CD4-positive, alpha-beta T cell (primary cell): Measurements from ENCODE around the gene HCN1. TPM values are rescaled to one million over a fixed set of nuclear protein-coding genes. Genes with fewer than 3 reads are reported as not detected.

Experiments used
- ATAC-seq: fragments of 200-7000 bp; cut with Tn5 transposase; one replicate; pipeline ENCODE4 v1.10.0; 2022; ENCODE audit warnings: mild to moderate bottlenecking; ENCODE audit not compliant: poor library complexity
- CTCF ChIA-PET: fragments of 350-600 bp; sonication (Branson Sonifier 250); formaldehyde crosslinking; loops from one replicate; lab custom pipeline; 2021; ENCODE audit warnings: antibody characterized with exemption, inconsistent platforms; lab: Charles Lee
- POLR2A ChIA-PET: fragments of 350-600 bp; sonication (Branson Sonifier 250); formaldehyde crosslinking; loops from one replicate; lab custom pipeline; 2021; ENCODE audit warnings: antibody characterized with exemption, inconsistent platforms; lab: Charles Lee
- DNase-seq, 14 experiments: peaks; one replicate each; pipeline ENCODE4 v3.0.0-alpha.2; 2013 to 2020; ENCODE audit warnings: mixed read lengths in 2 of 14
- H3K27ac ChIP-seq, 2 donors: one replicate each; pipeline versions ENCODE4 v1.5.1 to v1.7.0; 2013; ENCODE audit warnings: low read length in 2 of 2, low read depth in 1 of 2, mild to moderate bottlenecking in 1 of 2
- H3K27me3 ChIP-seq, 2 experiments: 1 replicate in 1 of 2; 2 replicates in 1 of 2; pipeline versions ENCODE4 v1.6.1 to v1.7.0; 2013; ENCODE audit warnings: low read length in 2 of 2, control low read depth in 1 of 2, mild to moderate bottlenecking in 1 of 2, moderate library complexity in 1 of 2; ENCODE audit not compliant: insufficient read depth in 2 of 2, control insufficient read depth in 1 of 2
- H3K36me3 ChIP-seq: one replicate; pipeline ENCODE4 v1.6.1; 2013; ENCODE audit warnings: low read length, control low read depth; ENCODE audit not compliant: insufficient read depth
- H3K4me1 ChIP-seq: one replicate; pipeline ENCODE4 v1.6.1; 2013; ENCODE audit warnings: low read length, control low read depth; ENCODE audit not compliant: insufficient read depth
- H3K4me3 ChIP-seq: one replicate; pipeline ENCODE4 v1.5.1; 2013; ENCODE audit warnings: mild to moderate bottlenecking, low read length, moderate library complexity
- H3K9me3 ChIP-seq, 2 experiments: 1 replicate in 1 of 2; 2 replicates in 1 of 2; pipeline versions ENCODE4 v1.6.1 to v1.7.0; 2013; ENCODE audit warnings: low read length in 2 of 2, mild to moderate bottlenecking in 2 of 2, control low read depth in 1 of 2, moderate library complexity in 1 of 2; ENCODE audit not compliant: control insufficient read depth in 1 of 2, insufficient read depth in 1 of 2
- H3K27ac Mint-ChIP-seq: one replicate; pipeline ENCODE4 v1.8.0; 2020; ENCODE audit warnings: mixed read lengths
- H3K27me3 Mint-ChIP-seq: one replicate; pipeline ENCODE4 v1.8.0; 2021; ENCODE audit warnings: mixed read lengths
- H3K36me3 Mint-ChIP-seq: one replicate; pipeline ENCODE4 v1.8.0; 2021; ENCODE audit warnings: low read depth, mixed read lengths
- H3K4me1 Mint-ChIP-seq: one replicate; pipeline ENCODE4 v1.8.0; 2021; ENCODE audit warnings: low read depth, mixed read lengths
- H3K4me3 Mint-ChIP-seq: one replicate; pipeline ENCODE4 v1.8.0; 2020; ENCODE audit warnings: mild to moderate bottlenecking, mixed read lengths
- H3K9me3 Mint-ChIP-seq: one replicate; pipeline ENCODE4 v1.8.0; 2020; ENCODE audit warnings: mixed read lengths
- intact Hi-C, 2 experiments: fragments of 100-400 bp; cut with DNase I in 1 of 2; cut with micrococcal nuclease in 1 of 2; formaldehyde crosslinking; loops; one replicate each; pipeline versions ENCODE4 v1.15.1 to v1.9.0; 2023 to 2025; cut with DNase I, micrococcal nuclease
- total RNA-seq, 174 experiments: library from RNA in 2 of 174; stranded (reverse) in 2 of 174; gene quantifications; one replicate each; pipeline ENCODE4 v1.2.3 and lab custom pipeline; 2021 to 2026
- TF ChIP-seq, protein P1 (sequence below): fragments of 200-600 bp; IDR thresholded peaks from one replicate; pipeline ENCODE4 v1.8.0; 2022; ENCODE audit warnings: antibody characterized with exemption, mild to moderate bottlenecking

The HCN1 gene
- total RNA-seq, 2 experiments from 2014 or later: not detected

DNA sequence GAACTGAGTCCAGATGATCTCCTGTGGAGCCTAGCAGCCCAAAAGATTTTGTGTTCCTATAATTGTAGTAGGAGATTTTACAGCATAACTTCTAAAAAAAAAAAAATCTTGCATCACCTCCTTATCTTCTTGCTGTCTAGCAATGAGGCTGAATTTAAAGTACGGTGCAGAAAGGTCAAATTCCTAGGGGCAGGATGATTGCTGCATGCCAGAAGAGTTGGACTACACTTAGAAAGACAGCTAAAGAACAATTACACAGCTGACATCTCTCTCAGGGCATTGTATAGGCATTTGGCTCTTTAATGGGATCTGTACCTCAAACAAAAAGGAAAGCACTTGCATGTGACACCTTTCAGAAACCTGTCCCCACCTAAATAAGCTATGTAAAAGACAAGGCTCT lies 443.2 kb downstream of the HCN1 start:
- no peak for DNase-seq
- ATAC-seq: no peak
- ChIA-PET CTCF (no interaction called here), POLR2A (no interaction called here)
- no peaks in the 10 kb centered on the region for H3K27me3 ChIP-seq
- no peaks in the 10 kb centered on the region for H3K36me3 ChIP-seq
- no peak overlapping the region for H3K4me3 Mint-ChIP-seq
- TF ChIP-seq, protein P1, sequence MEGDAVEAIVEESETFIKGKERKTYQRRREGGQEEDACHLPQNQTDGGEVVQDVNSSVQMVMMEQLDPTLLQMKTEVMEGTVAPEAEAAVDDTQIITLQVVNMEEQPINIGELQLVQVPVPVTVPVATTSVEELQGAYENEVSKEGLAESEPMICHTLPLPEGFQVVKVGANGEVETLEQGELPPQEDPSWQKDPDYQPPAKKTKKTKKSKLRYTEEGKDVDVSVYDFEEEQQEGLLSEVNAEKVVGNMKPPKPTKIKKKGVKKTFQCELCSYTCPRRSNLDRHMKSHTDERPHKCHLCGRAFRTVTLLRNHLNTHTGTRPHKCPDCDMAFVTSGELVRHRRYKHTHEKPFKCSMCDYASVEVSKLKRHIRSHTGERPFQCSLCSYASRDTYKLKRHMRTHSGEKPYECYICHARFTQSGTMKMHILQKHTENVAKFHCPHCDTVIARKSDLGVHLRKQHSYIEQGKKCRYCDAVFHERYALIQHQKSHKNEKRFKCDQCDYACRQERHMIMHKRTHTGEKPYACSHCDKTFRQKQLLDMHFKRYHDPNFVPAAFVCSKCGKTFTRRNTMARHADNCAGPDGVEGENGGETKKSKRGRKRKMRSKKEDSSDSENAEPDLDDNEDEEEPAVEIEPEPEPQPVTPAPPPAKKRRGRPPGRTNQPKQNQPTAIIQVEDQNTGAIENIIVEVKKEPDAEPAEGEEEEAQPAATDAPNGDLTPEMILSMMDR: no peak
- no peak overlapping the region for H3K4me3 ChIP-seq
- H3K9me3 Mint-ChIP-seq: peaks cover 14% of the 10 kb centered on the region
- no peaks in the 10 kb centered on the region for H3K4me1 ChIP-seq
- no peaks in the 10 kb centered on the region for H3K4me1 Mint-ChIP-seq
- peaks cover 0 to 8% of the 10 kb centered on the region in 2 experiments for H3K9me3 ChIP-seq
- peaks cover 2% of the 10 kb centered on the region for H3K36me3 Mint-ChIP-seq
- H3K27me3 Mint-ChIP-seq: no peaks in the 10 kb centered on the region
- H3K27ac Mint-ChIP-seq: no peak overlapping the region
- intact Hi-C loops: no loop called here
- H3K27ac ChIP-seq: no peak overlapping the region

DNA sequence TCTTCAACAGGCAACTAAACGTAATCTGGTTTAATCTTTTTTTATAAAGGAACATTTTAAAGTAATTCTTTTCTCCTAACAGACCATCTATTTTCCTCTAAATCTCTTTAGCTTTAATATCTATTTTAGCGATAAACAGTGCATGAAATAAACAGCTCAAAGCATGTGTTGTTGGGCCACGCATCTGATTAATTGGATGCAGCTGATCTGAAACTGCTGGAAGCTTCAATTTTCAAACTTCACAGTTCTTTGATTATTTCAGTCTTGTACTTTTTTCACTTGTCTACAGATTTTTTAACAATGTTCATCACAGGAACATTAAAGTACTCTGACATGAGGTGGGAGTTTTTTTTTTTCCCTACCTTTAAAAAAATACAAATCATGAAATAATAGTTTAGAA lies 443.6 kb downstream of the HCN1 start:
- DNase-seq: no peak
- no peak overlapping the region for H3K27ac ChIP-seq
- no peaks in the 10 kb centered on the region for H3K27me3 ChIP-seq
- no peaks in the 10 kb centered on the region for H3K4me1 ChIP-seq
- ChIA-PET POLR2A (no interaction called here), CTCF (no interaction called here)
- TF ChIP-seq, protein P1: no peak
- Mint-ChIP-seq H3K4me3 (no peak overlapping the region), H3K36me3 (peaks cover 4% of the 10 kb centered on the region), H3K27ac (no peak overlapping the region), H3K9me3 (peaks cover 18% of the 10 kb centered on the region), H3K4me1 (no peaks in the 10 kb centered on the region), H3K27me3 (no peaks in the 10 kb centered on the region)
- H3K9me3 ChIP-seq: peaks cover 0 to 9% of the 10 kb centered on the region in 2 experiments
- ATAC-seq: no peak
- H3K4me3 ChIP-seq: no peak overlapping the region
- no peaks in the 10 kb centered on the region for H3K36me3 ChIP-seq
- intact Hi-C loops: no loop called here

GRCh38 chr5:45225571-45226031 lies 470.6 kb downstream of the HCN1 start:
- CTCF ChIA-PET: no interaction called here
- intact Hi-C loops: no loop called here
- H3K9me3 ChIP-seq: peaks cover 6 to 8% of the 10 kb centered on the region in 2 experiments

More at GRCh38 chr5:45225571-45226031, 470.6 kb downstream of the HCN1 start:
- H3K27me3 Mint-ChIP-seq: no peaks in the 10 kb centered on the region
- H3K36me3 ChIP-seq: no peaks in the 10 kb centered on the region
- no peaks in the 10 kb centered on the region for H3K4me1 Mint-ChIP-seq
- no peaks in the 10 kb centered on the region for H3K36me3 Mint-ChIP-seq
- DNase-seq (peak in 1 of 14 experiments; percentile 9), ATAC-seq (no peak)
- no peak overlapping the region for H3K27ac Mint-ChIP-seq
- H3K4me1 ChIP-seq: no peaks in the 10 kb centered on the region
- POLR2A ChIA-PET: no interaction called here
- H3K27ac ChIP-seq: no peak overlapping the region
- no peak overlapping the region for H3K4me3 Mint-ChIP-seq
- no peak overlapping the region for H3K4me3 ChIP-seq
- no peaks in the 10 kb centered on the region for H3K27me3 ChIP-seq
- H3K9me3 Mint-ChIP-seq: peaks cover 15% of the 10 kb centered on the region
- TF ChIP-seq, protein P1: no peak
